DMS114 treated with DMSO at 0.1 percent for 48 hours (cell line): ENCODE measurements around the gene USH1C.

Source experiments
- DNase-seq: peaks from one replicate; lab custom pipeline; 2025; ENCODE audit not compliant: unreplicated experiment; lab: John Stamatoyannopoulos, UW

Gene USH1C

GRCh38 chr11:17550450-17551346 lies 6.5 kb upstream of the USH1C start:
- DNase-seq = no peak

GRCh38 chr11:17548444-17548843 lies 4.2 kb upstream of the USH1C start:
- no peak for DNase-seq

DNA sequence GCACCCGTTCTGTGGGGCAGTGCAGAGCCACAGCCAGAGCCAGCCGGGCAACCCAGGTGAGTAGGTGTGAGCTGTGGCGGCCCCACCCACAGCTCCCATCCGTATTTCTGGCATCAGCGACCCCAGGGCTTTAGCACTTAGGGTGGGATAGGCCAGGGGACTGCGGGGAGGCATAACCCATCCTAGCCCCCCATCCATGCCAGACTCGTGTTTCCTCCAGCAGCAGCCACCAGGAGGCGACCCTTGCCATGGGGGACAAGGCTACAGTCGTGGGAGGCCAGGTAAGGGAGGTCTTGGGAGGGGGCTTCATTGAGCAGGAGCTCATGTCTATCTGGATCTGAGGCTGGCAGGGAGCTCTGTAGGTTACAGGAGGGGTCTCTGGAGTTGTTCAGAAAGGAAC lies 3.7 kb upstream of the USH1C start:
- DNase-seq = no peak

DNA sequence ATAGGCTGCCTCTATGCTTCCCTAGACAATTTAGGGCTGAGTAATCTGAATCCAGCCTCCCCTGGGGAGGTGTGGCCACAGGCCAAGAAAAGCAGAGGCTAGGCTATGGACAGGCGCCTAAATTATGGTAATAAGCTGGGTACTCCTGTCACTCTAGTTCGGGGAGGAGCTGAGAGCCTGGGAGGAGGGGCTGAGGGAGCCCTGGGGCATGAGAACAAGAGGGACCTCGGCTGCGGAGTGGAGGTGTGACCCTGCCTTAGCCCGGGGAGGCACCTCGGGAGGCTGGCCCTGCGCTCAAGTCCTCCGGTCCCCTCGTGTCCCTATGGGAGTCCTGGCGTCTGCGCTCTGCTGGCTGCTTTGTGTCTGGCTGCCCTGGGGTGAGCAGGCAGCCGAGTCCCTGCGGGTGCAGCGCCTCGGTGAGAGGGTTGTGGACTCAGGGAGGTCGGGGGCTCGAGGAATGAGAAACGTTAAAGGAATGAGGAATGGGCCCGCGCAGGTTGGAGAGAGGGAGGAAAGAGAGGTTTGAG lies 2.9 kb upstream of the USH1C start, which contains the start of gene OTOG:
TSS of gene OTOG (plus strand) at position 209 of the 527 bp plus-strand sequence. CDS start at position 323, 114 bp downstream.
- DNase-seq = no peak

GRCh38 chr11:17546240-17546639 lies 2.0 kb upstream of the USH1C start:
- DNase-seq = no peak

DNA sequence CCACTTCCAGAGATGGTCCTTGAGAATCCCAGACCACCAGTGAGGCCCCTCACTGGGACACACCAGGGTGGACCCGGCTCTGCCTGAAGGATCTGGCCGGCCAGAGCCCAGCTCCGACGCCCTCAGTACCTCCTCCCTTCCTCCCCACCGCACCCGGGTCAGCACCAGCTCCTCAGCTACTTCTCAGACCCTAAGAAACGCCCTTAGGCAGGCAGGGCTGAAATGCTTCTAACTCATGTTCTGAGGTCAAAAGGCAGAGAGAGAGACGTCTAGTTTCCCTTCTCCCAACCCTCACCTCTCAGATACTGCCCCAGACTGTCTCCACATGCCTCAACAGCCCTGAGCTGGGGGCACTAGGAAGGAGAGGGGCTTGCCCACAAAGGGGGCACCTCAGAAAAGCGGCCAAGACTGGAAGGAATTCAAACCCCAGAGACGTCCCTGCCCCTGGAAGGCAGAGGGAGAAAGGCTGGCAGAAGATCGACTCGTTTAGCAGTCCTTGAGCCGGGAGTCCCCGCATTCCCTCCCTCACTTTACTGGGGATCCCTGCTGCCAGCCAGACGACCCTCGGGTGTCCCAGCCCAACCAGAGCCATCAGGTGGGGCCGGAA lies 539 bp downstream of the USH1C start:
- no peak for DNase-seq

DNA sequence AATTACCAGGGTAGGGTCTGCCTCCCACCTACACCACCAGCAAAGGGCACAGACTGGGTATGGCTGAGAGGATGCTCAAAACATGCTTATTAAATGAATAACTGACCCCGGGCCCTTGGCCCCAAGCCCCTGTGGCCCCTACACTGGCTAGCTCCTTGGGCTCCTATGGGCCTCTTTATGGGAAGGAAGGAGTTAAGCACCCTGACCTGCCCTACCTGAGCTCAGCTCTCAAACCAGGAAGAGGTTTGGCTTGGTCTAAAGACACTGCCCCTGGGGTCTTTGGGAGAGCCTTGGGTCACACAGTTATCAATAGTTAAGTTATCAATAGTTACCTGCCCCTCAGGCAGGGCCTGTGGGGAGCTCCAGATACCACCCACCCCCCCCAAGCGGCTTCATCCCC lies 1.2 kb downstream of the USH1C start:
- DNase-seq = no peak

DNA sequence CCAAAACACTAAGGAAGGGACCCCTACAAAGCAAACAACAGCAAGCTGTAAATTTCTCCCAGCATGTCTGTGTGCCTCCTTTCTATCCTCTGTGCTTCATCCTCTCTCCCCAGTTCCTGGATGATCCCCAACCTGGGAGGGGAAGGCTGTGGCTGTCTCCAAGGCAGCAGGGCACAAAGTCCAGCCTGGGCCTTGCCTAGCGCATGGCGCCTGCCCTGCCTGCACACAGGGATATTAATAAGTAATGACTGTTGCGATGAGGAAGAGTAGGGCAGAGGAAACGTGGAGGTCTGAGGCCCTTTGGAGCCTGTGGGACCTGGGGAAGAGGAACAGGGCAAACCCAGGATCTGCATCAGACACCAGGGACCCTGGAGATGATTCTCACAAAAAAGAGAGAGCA lies 2.0 kb downstream of the USH1C start:
- no peak for DNase-seq

DNA sequence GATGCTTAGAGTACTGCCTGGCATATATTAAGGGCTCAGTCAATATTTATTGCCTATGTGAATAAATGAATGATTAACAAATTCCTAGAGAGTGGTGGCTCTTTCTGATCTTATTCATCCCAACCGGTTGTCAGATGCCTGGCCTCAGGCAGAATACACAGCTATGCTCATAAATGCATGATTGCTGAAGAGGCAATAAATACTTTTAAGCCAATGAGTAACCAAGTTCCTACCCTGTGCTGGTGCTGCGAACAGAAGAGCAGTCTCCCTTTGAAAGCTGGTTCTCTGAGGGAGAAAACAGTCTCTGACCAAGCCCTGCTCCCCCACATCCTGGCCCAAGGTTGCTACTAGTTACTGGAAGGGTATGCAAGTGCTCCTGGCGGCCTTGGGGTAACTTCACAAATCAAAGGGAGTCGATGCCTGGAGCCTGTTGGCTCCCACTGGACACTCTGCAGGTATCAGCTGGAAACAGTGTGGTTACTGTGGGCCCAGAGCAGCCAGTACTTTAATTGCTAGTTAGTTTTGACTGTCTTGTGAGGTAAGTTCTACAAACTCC lies 2.8 kb downstream of the USH1C start:
- DNase-seq = no peak

GRCh38 chr11:17540807-17541206 lies 3.4 kb downstream of the USH1C start:
- no peak for DNase-seq

DNA sequence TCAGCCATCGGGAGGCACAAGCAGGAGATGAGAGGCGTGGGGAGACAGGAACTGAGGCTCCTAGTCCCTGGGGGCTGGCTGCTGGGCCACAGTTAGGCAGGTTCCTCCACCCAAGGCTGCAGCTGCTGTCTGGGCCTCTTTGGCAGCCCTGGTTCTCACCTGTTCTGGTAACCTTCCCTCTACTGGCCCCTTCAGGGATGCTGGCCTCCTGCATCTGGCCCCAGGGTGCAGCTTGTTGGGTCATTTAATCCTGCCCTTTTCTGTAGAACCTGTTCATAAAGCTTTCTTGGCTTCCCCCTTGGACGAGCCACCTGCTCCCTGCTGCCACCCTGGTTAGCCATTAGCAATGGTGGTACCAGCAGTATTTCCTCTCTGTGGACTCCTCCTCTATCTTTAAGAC lies 5.5 kb downstream of the USH1C start:
- DNase-seq = no peak

DNA sequence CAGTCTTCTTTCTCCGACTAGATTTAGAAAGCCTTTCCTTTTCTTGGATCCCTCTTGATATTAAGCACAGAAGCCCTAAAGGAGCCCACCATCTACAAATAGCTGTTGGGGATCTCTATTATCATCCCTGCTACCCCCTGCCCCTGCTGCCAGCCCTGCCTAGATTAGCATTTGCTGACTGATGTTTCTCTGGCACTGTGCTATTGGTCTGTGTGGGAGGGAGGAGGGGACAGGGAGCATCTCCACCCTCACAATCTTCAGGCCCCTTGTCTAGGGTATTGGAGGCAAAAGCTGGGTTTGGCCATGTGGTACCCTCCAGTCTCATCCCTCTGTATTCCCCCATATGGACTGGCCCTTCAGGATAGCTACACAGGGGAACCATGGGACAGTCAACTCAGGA lies 6.2 kb downstream of the USH1C start:
- no peak for DNase-seq

DNA sequence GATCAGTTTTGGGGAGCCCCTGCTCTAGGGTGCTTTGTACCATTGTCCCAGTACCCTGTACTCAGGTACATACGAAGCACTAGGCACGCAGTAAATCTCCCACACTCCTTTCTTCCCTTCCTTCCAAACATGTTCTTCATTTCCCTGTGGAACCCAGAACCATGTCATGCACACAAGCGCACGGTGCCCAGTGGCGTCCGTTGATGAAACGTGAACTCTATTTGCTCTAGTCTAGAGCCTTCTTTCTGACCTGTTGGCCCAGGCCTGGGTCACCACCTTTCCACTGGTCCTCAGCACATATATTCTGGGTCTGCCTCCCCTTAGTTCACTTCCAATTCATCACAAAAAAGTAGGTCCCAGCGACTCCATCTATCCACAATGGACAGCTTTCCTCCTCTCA lies 7.0 kb downstream of the USH1C start:
- DNase-seq = no peak

GRCh38 chr11:17535488-17535887 lies 8.7 kb downstream of the USH1C start:
- DNase-seq = no peak

- DNase-seq = no peak
These were observed 10.3 kb downstream of the USH1C start for GRCh38 chr11:17533778-17534415.

- DNase-seq = no peak
These were observed 10.9 kb downstream of the USH1C start for GRCh38 chr11:17533341-17533740.

DNA sequence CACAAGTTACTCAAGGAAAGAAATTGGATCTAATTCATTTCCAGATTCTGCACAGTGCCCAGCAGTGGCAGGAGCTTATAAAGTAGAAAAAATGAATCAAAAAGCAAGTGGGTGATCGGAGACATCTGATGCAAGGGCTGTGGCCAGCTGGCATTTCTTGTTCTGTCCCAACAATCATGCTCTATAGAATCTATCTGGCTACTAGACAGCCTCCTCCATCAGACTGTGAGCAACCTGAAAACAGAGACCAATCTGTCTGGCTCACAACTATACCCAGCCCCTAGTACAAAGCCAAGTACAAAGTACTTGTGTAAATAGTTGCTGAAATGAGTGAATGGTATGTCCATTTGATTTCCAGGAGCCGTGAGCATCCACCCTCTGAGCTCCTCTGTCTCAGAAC lies 11.4 kb downstream of the USH1C start:
- DNase-seq = no peak

DNA sequence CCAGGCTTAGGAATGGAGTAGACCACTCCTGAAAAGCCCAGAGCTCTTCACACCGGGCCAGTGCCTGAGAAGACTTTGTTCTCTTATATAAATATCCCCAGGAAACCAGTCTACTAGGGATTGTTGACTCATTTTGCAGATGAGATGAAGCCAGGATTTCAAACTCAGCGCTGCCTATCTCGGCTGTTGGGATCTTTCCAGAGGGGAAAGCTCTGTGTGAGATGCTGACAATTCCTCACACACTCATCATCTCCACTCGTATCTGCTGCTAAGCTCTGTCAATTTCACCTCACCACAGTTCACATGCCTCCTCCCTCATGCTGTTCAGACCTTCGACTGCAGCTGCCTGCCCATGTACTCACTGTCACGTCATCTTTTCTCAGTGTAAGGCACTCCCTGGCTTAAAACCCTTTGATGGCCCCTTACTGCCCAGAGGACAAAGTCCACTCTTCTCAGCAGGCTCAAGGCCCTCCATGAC lies 12.5 kb downstream of the USH1C start:
- DNase-seq = no peak

DNA sequence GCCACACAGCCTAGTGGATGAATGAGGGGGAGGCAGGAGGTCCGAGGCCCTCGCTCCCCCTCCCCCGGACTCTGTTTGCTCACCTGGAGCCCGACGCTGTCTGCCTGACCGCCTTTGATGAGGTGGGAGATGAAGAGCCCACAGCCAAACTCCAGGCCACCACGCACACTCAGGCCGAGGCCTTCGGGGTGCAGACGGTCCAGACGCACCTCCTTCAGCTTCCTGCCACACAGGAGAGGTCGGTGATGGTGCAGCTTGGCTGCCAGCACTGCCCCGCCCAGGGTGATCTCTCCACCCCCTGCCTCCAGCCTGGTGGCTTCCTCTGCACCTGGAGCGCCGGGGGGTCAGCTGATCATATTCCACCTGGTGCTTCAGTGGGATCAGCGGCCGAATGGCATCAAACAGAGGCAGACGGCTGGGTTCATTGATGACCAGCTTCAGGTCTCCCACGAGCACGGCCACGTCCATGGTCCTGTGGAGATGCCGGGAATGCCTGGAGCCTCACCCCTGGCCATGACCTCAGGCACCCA lies 13.1 kb downstream of the USH1C start:
- DNase-seq = no peak

DNA sequence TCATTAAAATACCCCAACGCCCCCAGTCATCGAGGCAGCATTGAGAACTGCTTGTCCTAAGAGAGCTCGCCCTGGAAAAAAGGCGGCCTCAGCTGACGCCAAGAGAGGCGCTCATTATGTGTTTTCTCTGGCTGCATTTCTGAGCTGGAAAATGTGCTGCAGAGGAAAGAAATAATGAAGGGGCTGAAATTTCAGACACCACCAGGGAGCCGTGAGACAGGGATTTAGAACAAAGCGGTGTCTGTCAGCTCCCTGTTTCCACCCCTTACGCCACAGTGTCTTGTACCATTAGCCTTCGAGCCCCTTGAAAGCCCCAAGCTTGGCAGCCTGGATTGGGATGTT lies 14.4 kb downstream of the USH1C start:
- no peak for DNase-seq
